ES-I3 (cell line): ENCODE measurements around the gene MEP1A.

Source experiments
- H3K36me3 ChIP-seq: 2 replicates; pipeline ENCODE4 v1.6.1; 2013; ENCODE audit warnings: mild to moderate bottlenecking, low read length, control low read depth, moderate library complexity; ENCODE audit not compliant: insufficient read depth
- H3K4me1 ChIP-seq: 2 replicates; pipeline ENCODE4 v1.6.1; 2013; ENCODE audit warnings: mild to moderate bottlenecking, control low read depth, low read length; ENCODE audit not compliant: insufficient read depth
- H3K9ac ChIP-seq: 2 replicates; pipeline ENCODE4 v1.6.1; 2013; ENCODE audit warnings: low read depth, mild to moderate bottlenecking, low read length, moderate library complexity
- H3K9me3 ChIP-seq: 2 replicates; pipeline ENCODE4 v1.6.1; 2013; ENCODE audit warnings: mild to moderate bottlenecking, low read length, moderate library complexity; ENCODE audit not compliant: control insufficient read depth, insufficient read depth

The MEP1A gene

GRCh38 chr6:46879003-46879402 is 85.8 kb downstream of the MEP1A start:
- H3K9ac ChIP-seq: no peak overlapping the region
- H3K4me1 ChIP-seq: no peaks in the 10 kb centered on the region
- no peaks in the 10 kb centered on the region for H3K36me3 ChIP-seq
- no peaks in the 10 kb centered on the region for H3K9me3 ChIP-seq

DNA sequence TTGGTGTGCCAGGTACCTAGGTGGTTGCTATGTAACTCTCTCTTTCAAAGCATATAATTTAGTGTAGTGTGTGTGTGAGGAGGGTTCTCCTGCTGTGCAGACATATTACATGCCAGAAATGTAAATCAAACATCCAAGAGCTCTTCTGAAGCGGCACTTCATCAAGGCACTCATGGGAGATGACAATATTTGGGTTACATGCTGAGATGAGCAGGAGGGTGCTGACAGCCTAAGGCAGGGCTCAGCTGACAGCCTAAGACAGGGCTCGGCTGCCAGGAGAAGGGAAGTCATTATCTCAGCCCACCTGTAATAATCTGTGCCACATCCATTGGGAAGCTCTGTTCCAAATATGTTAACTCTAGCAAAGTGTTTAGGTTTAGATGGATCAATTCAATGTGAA is 89.5 kb downstream of the MEP1A start:
- Histone ChIP-seq H3K4me1 (no peaks in the 10 kb centered on the region), H3K9me3 (no peaks in the 10 kb centered on the region), H3K9ac (no peak overlapping the region), H3K36me3 (no peaks in the 10 kb centered on the region)

GRCh38 chr6:46888031-46888430 is 94.8 kb downstream of the MEP1A start:
- no peak overlapping the region for H3K9ac ChIP-seq
- H3K36me3 ChIP-seq: no peaks in the 10 kb centered on the region
- H3K9me3 ChIP-seq: no peaks in the 10 kb centered on the region
- H3K4me1 ChIP-seq: no peaks in the 10 kb centered on the region

DNA sequence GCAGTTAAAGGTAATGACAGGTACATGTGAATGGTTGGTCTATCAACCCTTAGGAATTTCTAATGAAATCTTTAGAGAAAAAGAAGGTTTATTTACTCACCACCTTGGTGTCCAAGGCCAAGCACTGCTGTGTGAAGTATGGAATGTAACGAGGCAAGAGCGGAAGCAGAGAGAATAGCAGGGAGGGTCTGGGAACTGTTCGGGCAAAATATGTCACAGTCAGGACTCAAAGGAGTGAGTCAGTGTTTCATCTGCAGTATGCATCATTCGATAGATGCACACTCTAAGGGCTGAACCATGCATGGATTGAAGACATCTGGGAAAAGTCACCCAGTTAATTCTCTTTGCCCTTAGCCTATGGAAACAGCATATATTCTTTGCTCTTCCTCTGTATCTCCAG is 95.4 kb downstream of the MEP1A start:
- Histone ChIP-seq H3K36me3 (no peaks in the 10 kb centered on the region), H3K9me3 (no peaks in the 10 kb centered on the region), H3K9ac (no peak overlapping the region), H3K4me1 (no peaks in the 10 kb centered on the region)
